HG02571 (cell line): Measurements from ENCODE around the gene CSRNP2.
"Not testable (repeated sequence)": the region's sequence is repeated elsewhere in the genome, so short reads cannot be mapped to it uniquely, and the experiment has no call there.

Experiments
- ATAC-seq: cut with Tn5 transposase; IDR thresholded peaks from one replicate; pipeline ENCODE4 v1.9.1; 2021; ENCODE audit warnings: mild to moderate bottlenecking, moderate library complexity; ENCODE audit not compliant: unreplicated experiment

The CSRNP2 gene

DNA sequence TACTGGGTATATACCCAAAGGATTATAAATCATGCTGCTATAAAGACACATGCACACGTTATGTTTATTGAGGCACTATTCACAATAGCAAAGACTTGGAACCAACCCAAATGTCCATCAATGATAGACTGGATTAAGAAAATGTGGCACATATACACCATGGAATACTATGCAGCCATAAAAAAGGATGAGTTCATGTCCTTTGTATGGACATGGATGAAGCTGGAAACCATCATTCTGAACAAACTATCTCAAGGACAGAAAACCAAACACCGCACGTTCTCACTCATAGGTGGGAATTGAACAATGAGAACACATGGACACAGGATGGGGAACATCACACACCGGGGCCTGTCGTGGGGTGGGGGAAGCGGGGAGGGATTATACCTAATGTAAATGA, 4.5 kb downstream of the CSRNP2 start:
- ATAC-seq, result not testable (repeated sequence)

DNA sequence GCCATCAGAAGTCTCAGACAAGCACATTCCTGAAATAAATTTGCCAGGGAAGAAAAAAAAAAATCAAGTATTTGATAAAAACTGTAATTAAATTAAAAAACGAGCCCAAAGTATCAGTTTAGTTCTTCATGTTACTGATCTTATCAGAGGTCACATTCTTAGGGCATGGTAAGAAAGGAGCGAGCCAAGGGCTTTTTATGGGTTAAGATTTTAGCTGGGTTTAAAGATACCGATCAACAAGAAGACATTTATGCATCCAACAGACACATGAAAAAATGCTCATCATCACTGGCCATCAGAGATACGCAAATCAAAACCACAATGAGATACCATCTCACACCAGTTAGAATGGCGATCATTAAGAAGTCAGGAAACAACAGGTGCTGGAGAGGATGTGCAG, 5.0 kb downstream of the CSRNP2 start:
- ATAC-seq, result not testable (repeated sequence)

GRCh38 chr12:51077930-51078329, 5.5 kb downstream of the CSRNP2 start:
- no peak for ATAC-seq

GRCh38 chr12:51076236-51076930, 7.0 kb downstream of the CSRNP2 start:
- ATAC-seq, result no peak

DNA sequence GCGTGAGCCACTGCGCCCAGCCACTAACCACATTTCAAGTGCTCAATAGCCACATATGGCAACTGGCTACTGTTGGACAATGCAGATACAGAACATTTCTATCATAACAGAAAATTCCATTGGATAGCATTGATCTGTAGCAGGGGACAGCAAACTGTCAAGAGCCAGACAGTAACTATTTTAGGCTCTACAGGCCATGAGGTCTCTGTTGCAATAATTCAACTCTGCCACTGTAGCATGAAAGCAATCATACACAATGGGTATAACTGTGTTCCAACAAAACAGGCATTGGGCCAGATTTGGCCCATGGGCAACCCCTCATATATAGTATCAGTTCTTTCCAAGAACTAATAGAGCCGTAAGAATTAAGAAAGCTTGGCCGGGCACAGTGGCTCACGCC, 8.0 kb downstream of the CSRNP2 start:
- no peak for ATAC-seq

DNA sequence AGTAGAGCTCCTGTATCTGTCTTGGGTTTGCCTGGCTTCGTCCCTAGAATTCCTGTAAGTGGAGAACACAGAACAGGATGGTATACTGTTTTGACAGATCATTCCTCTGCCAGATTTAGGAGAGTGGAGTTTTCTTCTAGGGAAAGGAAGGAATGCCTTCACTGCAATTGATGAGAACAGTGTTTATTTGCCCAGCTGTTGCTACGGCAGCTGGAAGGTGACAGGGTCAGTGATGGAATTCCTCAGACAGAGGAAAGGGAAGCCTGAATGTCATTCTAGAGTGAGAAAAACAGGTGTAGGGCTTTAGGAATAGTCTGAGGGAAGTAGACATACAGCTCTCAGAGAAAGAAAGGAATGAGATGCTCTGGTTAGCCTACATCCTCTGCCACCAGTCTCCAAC, 11.7 kb downstream of the CSRNP2 start:
- ATAC-seq, result no peak

DNA sequence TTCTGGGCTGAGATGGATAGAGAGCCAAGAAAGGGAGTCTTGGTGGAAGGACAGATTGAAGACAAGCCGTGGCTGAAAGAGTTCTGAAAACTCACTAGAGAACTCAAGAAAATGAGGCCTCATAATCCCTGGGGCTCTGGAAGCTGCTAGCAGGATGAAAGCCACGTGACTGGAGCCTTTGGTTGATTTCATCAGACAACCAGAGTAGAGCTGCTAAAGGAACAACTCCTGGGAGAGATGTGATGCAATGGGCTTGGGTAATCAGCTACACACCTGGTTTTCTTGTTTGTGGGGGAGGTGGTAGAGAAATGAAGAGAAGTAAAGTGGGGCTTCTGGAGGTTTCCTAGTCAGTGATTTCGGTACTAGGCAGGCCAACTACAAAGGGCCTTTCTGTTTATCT, 13.4 kb downstream of the CSRNP2 start:
- no peak for ATAC-seq

GRCh38 chr12:51067771-51068170, 15.6 kb downstream of the CSRNP2 start:
- ATAC-seq, result no peak

- ATAC-seq, result no peak
Measured at GRCh38 chr12:51067229-51067628, 16.2 kb downstream of the CSRNP2 start.

DNA sequence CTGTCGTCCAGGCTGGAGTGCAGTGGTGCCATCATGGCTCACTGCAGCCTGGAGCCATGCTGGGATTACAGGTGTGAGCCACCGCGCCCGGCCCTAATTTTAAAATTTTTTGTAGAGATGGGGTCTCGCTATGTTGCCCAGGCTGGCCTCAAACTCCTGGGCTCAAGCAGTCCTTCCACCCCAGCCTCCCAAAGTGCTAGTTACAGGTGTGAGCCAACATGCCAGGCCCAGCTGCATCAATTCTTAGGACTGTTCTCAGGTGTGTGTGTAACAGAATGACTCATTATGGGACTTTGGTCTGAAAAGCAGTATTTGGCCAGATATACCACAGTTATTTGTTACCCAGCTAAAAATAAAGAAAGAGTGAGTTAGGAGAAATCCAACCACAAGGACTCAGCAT, 17.9 kb downstream of the CSRNP2 start:
- no peak for ATAC-seq

DNA sequence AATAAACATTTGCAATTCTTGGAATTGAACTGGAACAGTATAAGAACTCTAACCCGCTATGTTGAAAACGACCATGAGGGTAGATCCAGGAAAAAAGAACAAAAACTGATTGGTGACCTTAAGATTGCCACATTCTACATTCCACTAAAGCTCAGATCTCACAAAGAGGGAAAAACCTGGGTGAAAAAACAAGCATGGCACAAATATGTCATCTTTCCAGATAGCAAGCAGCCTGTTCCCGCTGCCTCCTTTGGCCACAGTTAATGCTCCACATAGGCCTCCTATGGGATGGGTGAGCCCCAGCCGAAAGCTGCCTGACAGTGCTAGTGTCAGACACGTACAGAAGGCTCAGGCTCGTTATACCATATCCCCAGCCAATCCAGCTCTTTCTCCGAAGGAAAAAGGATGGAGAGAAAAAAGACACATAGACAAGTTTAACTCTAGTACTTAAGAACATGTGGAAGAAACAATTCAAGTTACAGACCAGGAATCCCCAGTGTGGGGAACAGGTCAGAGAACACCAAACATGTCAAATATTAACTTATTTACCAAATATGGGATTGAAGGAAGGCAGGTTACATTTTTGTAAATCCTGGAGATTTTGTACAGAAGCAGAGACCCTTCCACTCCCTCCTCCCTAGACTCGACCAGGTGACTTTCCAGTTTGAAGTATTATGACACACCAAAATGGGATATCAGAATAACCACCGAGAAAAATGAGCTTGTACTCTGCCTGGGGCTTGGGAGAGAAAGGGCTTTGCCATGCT, 20.6 kb downstream of the CSRNP2 start:
- no peak for ATAC-seq

- ATAC-seq, result no peak
Measured at GRCh38 chr12:51059086-51059485, 24.3 kb downstream of the CSRNP2 start.

GRCh38 chr12:51056242-51056641, 27.2 kb downstream of the CSRNP2 start:
- no peak for ATAC-seq

GRCh38 chr12:51055060-51055459, 28.3 kb downstream of the CSRNP2 start:
- no peak for ATAC-seq

GRCh38 chr12:51051787-51052186, 31.6 kb downstream of the CSRNP2 start:
- no peak for ATAC-seq

DNA sequence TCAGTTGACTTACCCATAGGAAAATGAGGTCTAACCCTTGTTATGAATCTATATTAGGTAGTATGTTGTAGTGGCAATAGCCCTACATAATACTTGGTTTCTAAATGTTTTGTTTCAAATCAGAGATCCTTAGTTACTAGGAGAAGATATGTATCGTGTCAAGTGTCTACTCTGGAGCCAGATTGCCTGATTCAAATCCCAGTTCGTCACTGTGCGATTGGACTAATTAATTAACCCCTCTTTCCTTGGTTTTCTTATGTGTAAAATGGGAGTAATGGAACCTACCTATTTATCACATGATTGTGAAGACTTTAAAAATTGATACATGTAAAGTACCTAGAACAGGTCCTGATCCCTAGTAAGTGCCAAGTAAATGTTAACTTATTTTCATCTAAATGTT, 33.9 kb downstream of the CSRNP2 start:
- ATAC-seq, result no peak

- no peak for ATAC-seq
Measured at GRCh38 chr12:51048661-51049251, 34.6 kb downstream of the CSRNP2 start.

DNA sequence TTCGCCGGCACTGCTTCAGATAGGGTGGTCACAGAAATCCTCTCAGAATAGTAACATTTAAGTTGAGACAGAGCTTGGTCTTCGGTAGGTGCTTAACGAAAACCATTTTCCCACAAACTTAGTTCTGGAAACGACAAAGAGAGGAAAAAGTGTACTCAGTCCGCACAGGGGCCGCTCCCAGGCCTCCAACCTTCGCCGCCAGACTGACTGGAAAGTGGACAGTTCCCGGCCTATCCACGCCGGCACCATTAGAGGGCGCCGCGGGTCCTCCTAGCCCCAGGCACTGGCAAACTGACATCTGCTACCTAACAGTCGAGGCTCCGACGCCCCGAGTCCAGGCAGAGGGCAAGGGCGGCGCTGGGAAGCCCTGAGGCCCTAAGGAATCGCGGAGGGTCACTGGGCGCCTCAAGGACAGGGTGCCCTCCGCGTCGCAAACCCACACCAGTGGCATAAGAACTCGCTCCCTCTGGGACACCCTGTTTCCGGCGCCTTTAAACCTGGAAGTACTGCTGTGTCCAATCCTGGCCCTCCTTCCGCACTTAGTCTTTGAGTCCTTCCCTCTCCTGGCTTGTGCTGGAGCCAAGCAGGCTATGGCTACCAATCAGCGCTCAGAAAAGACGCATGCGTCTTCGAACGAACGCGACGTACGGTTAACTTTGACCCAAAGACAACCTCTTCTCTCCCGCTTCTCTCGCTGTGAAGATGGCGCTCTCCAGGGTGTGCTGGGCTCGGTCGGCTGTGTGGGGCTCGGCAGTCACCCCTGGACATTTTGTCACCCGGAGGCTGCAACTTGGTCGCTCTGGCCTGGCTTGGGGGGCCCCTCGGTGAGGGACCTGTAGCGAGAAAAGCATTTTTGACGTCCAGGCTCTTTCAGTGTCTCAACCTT, 35.5 kb downstream of the CSRNP2 start, which contains the start of gene LETMD1:
Gene LETMD1, plus strand, starts transcription at position 673 of the 886 bp plus-strand sequence. Its CDS starts 30 bp downstream, at position 703.
- ATAC-seq, result peak; percentile 96

DNA sequence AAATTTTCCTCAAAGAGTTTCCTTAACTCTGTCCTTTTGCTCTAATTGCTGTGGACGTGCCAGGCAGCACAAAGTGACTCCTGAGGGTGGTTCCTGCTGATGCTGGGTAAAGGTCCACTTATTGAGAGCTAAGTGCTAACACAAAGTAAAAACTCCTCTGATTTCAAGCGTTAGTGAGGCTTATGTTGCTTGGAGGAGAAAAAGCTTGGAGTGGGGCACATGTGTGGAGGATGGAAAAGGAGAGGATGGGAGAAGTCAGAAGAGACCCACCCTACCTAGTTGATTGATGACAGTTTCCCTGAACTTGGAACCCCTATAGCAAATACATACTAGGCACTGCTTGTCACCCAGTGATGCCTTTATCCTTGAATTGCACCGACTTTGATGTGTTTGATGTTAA, 47.1 kb downstream of the CSRNP2 start:
- ATAC-seq, result no peak

DNA sequence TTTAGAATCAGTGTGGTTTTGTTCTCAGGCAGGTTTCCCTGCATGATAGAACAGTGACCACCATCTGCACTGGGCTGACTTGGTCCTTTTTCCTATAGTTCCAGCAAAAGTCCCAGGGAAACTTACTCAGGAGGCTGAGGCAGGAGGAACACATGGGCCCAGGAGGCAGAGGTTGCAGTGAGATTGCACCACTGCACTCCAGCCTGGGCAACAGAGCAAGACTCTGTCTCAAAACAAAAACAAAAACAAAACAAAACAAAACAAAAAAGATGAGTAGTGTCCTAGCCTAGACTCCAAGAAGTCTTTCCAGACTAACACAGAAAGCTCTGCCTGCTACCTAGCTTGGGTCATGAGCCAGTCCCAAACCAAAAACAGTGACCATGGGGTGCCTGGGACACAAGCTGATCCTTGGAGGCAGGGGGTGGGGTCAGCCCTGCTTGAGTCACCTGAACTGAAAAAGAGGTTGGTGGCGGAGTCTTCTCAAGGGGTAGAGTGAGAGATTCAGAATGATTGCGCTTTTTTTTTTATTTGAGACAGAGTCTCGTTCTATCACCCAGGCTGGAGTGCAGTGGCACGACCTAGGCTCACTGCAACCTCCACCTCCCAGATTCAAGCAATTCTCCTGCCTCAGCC, 49.8 kb downstream of the CSRNP2 start:
- no peak for ATAC-seq

DNA sequence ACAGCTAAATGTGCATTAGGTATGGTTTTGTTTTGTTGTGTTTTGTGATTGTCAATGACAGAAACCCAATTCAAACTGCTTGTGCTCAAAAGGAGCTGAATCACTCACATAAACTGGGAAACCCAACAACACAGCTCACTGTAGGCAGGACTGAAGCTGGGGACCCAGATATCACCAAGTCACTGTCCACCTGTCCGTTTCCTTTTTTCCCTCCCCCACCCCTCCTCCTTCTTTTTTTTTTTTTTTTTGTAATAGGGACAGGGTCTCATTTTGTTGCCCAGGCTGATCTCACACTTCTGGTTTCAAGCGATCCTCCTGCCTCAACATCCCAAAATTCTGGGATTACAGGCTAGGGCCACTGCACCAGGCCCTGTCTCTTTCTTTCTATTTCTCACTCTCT, 50.3 kb downstream of the CSRNP2 start:
- ATAC-seq, result no peak
